Esophagus muscularis mucosa (tissue), 2 donors: ENCODE results near the gene IFFO2.

ENCODE experiments used
- EP300 ChIP-seq: sonication (generic); formaldehyde crosslinking; IDR thresholded peaks from one replicate; pipeline ENCODE4 v1.6.1; 2017; ENCODE audit warnings: antibody characterized with exemption
- POLR2A ChIP-seq: fragments of 450-650 bp; IDR thresholded peaks from one replicate; pipeline ENCODE4 v1.6.1; 2017; ENCODE audit warnings: antibody characterized with exemption, moderate library complexity, mild to moderate bottlenecking, low read depth

GRCh38 chr1:18948048-18948912 lies 8.2 kb downstream of the IFFO2 start:
- TF ChIP-seq EP300 (no peak), POLR2A (no peak)
